Prostate gland (tissue), 2 donors: Measurements from ENCODE around the gene RGMA.

Source experiments
- CTCF ChIP-seq, 4 experiments: fragments of 200-600 bp in 2 of 4; fragments of 450-650 bp in 2 of 4; sonication (generic) in 2 of 4; IDR thresholded peaks; 1 replicate in 3 of 4; 2 replicates in 1 of 4; pipeline ENCODE4 v1.5.1; 2016 to 2019; ENCODE audit warnings: antibody characterized with exemption in 4 of 4, mild to moderate bottlenecking in 2 of 4, moderate library complexity in 2 of 4
- POLR2AphosphoS5 ChIP-seq: sonication (generic); formaldehyde crosslinking; IDR thresholded peaks from one replicate; pipeline ENCODE4 v1.6.1; 2017; ENCODE audit warnings: antibody characterized with exemption

GRCh38 chr15:93076217-93076616, 12.8 kb downstream of the RGMA start:
- TF ChIP-seq CTCF (IDR thresholded peaks at IDR 0.05) (no peak), POLR2AphosphoS5 (no peak)
